OCI-LY1 (cell line): ENCODE measurements around the gene CDKAL1.

Experiments used
- H2AFZ ChIP-seq: fragments of 200-600 bp; sonication (generic), shearing (Covaris generic); 2 replicates; pipeline ENCODE4 v1.6.0; 2014; ENCODE audit warnings: antibody characterized with exemption, mild to moderate bottlenecking, low read length
- H3F3A ChIP-seq: fragments of 200-600 bp; sonication (generic), shearing (Covaris generic); 2 replicates; pipeline ENCODE4 v1.6.0; 2014; ENCODE audit warnings: mild to moderate bottlenecking, antibody characterized with exemption, low read length, moderate library complexity; ENCODE audit not compliant: insufficient read depth
- H3K27ac ChIP-seq: fragments of 200-600 bp; sonication (generic); 2 replicates; pipeline ENCODE4 v1.5.1; 2014; ENCODE audit warnings: low read length, mixed run types, mild to moderate bottlenecking, low read depth; ENCODE audit not compliant: poor library complexity, severe bottlenecking
- H3K27me3 ChIP-seq: fragments of 200-600 bp; sonication (generic); 2 replicates; pipeline ENCODE4 v1.6.0; 2014; ENCODE audit warnings: antibody characterized with exemption, mild to moderate bottlenecking, low read length, moderate library complexity; ENCODE audit not compliant: insufficient read depth
- H3K36me3 ChIP-seq: fragments of 200-600 bp; sonication (generic); 2 replicates; pipeline ENCODE4 v1.6.1; 2014; ENCODE audit warnings: mild to moderate bottlenecking, antibody characterized with exemption, low read length, moderate library complexity, mixed read lengths; ENCODE audit not compliant: insufficient read depth
- H3K4me1 ChIP-seq: fragments of 200-600 bp; sonication (generic); 2 replicates; pipeline ENCODE4 v1.5.1; 2014; ENCODE audit warnings: mild to moderate bottlenecking, low read length, moderate library complexity; ENCODE audit not compliant: insufficient read depth, severe bottlenecking
- H3K4me2 ChIP-seq: fragments of 200-600 bp; sonication (generic), shearing (Covaris generic); 2 replicates; pipeline ENCODE4 v1.6.1; 2014; ENCODE audit warnings: low read length
- H3K4me3 ChIP-seq: fragments of 200-600 bp; sonication (generic); 2 replicates; pipeline ENCODE4 v1.5.1; 2014; ENCODE audit warnings: low read length, low read depth, mild to moderate bottlenecking, mixed read lengths; ENCODE audit not compliant: poor library complexity, severe bottlenecking
- H3K79me2 ChIP-seq: fragments of 200-600 bp; shearing (Covaris generic); 2 replicates; pipeline ENCODE4 v1.6.1; 2016; ENCODE audit warnings: mixed run types, low read length, mixed read lengths; ENCODE audit not compliant: insufficient read depth
- H3K9ac ChIP-seq: fragments of 200-600 bp; sonication (generic), shearing (Covaris generic); 2 replicates; pipeline ENCODE4 v1.6.1; 2014; ENCODE audit warnings: mild to moderate bottlenecking, low read length, mixed read lengths
- H3K9me2 ChIP-seq: fragments of 200-600 bp; sonication (generic), shearing (Covaris generic); 2 replicates; pipeline ENCODE4 v1.6.1; 2014; ENCODE audit warnings: low read depth, mild to moderate bottlenecking, low read length, mixed read lengths
- H3K9me3 ChIP-seq: fragments of 200-600 bp; shearing (Covaris generic); 2 replicates; pipeline ENCODE4 v1.6.1; 2014; ENCODE audit warnings: low read length, mixed read lengths
- H4K20me1 ChIP-seq: fragments of 200-600 bp; sonication (generic), shearing (Covaris generic); 2 replicates; pipeline ENCODE4 v1.6.0; 2016; ENCODE audit warnings: mild to moderate bottlenecking, low read length; ENCODE audit not compliant: insufficient read depth
- EZH2 ChIP-seq: fragments of 200-600 bp; sonication (generic), shearing (Covaris generic); IDR thresholded peaks from 2 replicates; pipeline ENCODE4 v1.8.0; 2017; ENCODE audit warnings: borderline replicate concordance, mixed run types, mild to moderate bottlenecking, antibody characterized with exemption, low read length, moderate library complexity, mixed read lengths
- TF ChIP-seq, protein P1 (sequence below): fragments of 200-600 bp; sonication (generic), shearing (Covaris generic); IDR thresholded peaks from 2 replicates; pipeline ENCODE4 v1.5.1; 2017; ENCODE audit warnings: mild to moderate bottlenecking, antibody characterized with exemption, low read length, moderate library complexity, mixed read lengths

CDKAL1 gene

GRCh38 chr6:20660534-20660933 is 126.3 kb downstream of the CDKAL1 start:
- Histone ChIP-seq H3K4me3 (no peak overlapping the region), H3K79me2 (no peaks in the 10 kb centered on the region; the same call in 1 of the 2 replicates), H2AFZ (no peak overlapping the region)

GRCh38 chr6:20661721-20662120 is 127.5 kb downstream of the CDKAL1 start:
- Histone ChIP-seq H3K4me2 (no peak overlapping the region), H3K27ac (no peak overlapping the region), H3K27me3 (no peaks in the 10 kb centered on the region), H3K9me2 (no peaks in the 10 kb centered on the region), H3K9ac (no peak overlapping the region), H3K9me3 (no peaks in the 10 kb centered on the region), H3K79me2 (no peaks in the 10 kb centered on the region; the same call in 1 of the 2 replicates), H2AFZ (no peak overlapping the region), H3K4me3 (no peak overlapping the region), H4K20me1 (no peaks in the 10 kb centered on the region), H3K36me3 (no peaks in the 10 kb centered on the region), H3K4me1 (no peaks in the 10 kb centered on the region), H3F3A (no peaks in the 10 kb centered on the region)
- TF ChIP-seq, protein P1, sequence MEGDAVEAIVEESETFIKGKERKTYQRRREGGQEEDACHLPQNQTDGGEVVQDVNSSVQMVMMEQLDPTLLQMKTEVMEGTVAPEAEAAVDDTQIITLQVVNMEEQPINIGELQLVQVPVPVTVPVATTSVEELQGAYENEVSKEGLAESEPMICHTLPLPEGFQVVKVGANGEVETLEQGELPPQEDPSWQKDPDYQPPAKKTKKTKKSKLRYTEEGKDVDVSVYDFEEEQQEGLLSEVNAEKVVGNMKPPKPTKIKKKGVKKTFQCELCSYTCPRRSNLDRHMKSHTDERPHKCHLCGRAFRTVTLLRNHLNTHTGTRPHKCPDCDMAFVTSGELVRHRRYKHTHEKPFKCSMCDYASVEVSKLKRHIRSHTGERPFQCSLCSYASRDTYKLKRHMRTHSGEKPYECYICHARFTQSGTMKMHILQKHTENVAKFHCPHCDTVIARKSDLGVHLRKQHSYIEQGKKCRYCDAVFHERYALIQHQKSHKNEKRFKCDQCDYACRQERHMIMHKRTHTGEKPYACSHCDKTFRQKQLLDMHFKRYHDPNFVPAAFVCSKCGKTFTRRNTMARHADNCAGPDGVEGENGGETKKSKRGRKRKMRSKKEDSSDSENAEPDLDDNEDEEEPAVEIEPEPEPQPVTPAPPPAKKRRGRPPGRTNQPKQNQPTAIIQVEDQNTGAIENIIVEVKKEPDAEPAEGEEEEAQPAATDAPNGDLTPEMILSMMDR: no peak
- TF ChIP-seq EZH2: no peak

More at GRCh38 chr6:20660534-20660933, 126.3 kb downstream of the CDKAL1 start:
- TF ChIP-seq, protein P1: no peak
- TF ChIP-seq EZH2: no peak
- Histone ChIP-seq H3K36me3 (no peaks in the 10 kb centered on the region), H3K27ac (no peak overlapping the region), H3K27me3 (no peaks in the 10 kb centered on the region), H4K20me1 (no peaks in the 10 kb centered on the region), H3K9ac (no peak overlapping the region), H3K4me2 (no peak overlapping the region), H3K4me1 (no peaks in the 10 kb centered on the region), H3K9me3 (no peaks in the 10 kb centered on the region), H3K9me2 (no peaks in the 10 kb centered on the region), H3F3A (no peaks in the 10 kb centered on the region)

DNA sequence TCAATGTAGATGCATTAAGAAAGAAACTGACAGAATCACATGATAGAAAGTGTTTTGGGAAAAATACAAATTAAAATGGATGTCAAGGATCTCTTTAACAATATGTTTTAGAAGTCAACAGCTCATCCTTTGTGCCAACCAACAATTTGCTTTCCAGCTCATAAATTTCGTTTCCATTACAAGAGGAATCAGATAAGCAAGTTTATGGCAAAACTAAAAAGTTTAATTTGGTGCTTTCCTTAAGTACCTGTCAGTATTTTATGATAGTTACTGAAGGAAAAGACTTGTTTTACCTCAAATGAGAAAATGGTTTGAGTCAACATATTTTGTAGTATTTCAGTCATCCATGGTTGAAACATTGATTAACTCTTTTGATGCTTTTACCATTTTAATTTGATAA is 130.0 kb downstream of the CDKAL1 start:
- Histone ChIP-seq H3K27ac (no peak overlapping the region), H3K9me3 (no peaks in the 10 kb centered on the region), H4K20me1 (no peaks in the 10 kb centered on the region), H3K79me2 (no peaks in the 10 kb centered on the region; the same call in 1 of the 2 replicates), H3K4me2 (no peak overlapping the region), H3F3A (no peaks in the 10 kb centered on the region), H3K36me3 (no peaks in the 10 kb centered on the region), H3K27me3 (no peaks in the 10 kb centered on the region), H3K9me2 (no peaks in the 10 kb centered on the region), H3K9ac (no peak overlapping the region), H3K4me3 (no peak overlapping the region), H3K4me1 (no peaks in the 10 kb centered on the region), H2AFZ (no peak overlapping the region)
- TF ChIP-seq, protein P1: no peak
- no peak for TF ChIP-seq EZH2
